HepG2 (cell line): ENCODE measurements around the gene DYRK2. TPM values are rescaled to one million over a fixed set of nuclear protein-coding genes. Genes with fewer than 3 reads are reported as not detected.
A peak's percentile ranks its signal among the peaks of the same experiment; 100 is the strongest.

Experiments
- ARNTL ChIP-seq: sonication (generic); formaldehyde crosslinking; IDR thresholded peaks from 2 replicates; pipeline ENCODE4 v1.4.0; 2020; ENCODE audit warnings: mild to moderate bottlenecking, missing genetic modification reagents
- EEA1 ChIP-seq: sonication (generic); formaldehyde crosslinking; IDR thresholded peaks from 2 replicates; pipeline ENCODE4 v1.5.1; 2020; ENCODE audit warnings: mild to moderate bottlenecking, missing genetic modification reagents, borderline replicate concordance
- FOXJ3 ChIP-seq: sonication (generic); formaldehyde crosslinking; IDR thresholded peaks from 2 replicates; pipeline ENCODE4 v1.4.0; 2020; ENCODE audit warnings: missing genetic modification reagents, mild to moderate bottlenecking, borderline replicate concordance
- GZF1 ChIP-seq: sonication (generic); formaldehyde crosslinking; IDR thresholded peaks from 2 replicates; pipeline ENCODE4 v1.5.1; 2020; ENCODE audit warnings: mild to moderate bottlenecking, missing genetic modification reagents
- HMG20A ChIP-seq: IDR thresholded peaks from 2 replicates; pipeline ENCODE4 v1.6.1; 2016; ENCODE audit warnings: borderline replicate concordance
- IRF2 ChIP-seq: IDR thresholded peaks from 2 replicates; pipeline ENCODE4 v1.6.1; 2018; ENCODE audit warnings: missing genetic modification reagents, missing compliant biosample characterization
- JARID2 ChIP-seq: sonication (generic); formaldehyde crosslinking; IDR thresholded peaks from 2 replicates; pipeline ENCODE4 v1.8.1; 2023; ENCODE audit warnings: missing genetic modification reagents, inconsistent platforms; ENCODE audit not compliant: insufficient replicate concordance
- KDM2A ChIP-seq: sonication (generic); formaldehyde crosslinking; IDR thresholded peaks from 2 replicates; pipeline ENCODE4 v1.4.0; 2020; ENCODE audit warnings: low read depth, missing genetic modification reagents, borderline replicate concordance
- KDM6A ChIP-seq: IDR thresholded peaks from 2 replicates; pipeline ENCODE4 v1.6.1; 2016; ENCODE audit warnings: low read depth
- MYNN ChIP-seq: sonication (generic); formaldehyde crosslinking; IDR thresholded peaks from 2 replicates; pipeline ENCODE4 v1.4.0; 2020; ENCODE audit warnings: mild to moderate bottlenecking, low read depth, missing genetic modification reagents
- NR2F1 ChIP-seq, 2 experiments: fragments of 450-650 bp in 1 of 2; formaldehyde crosslinking in 1 of 2; IDR thresholded peaks; 2 replicates each; pipeline versions ENCODE4 v1.5.0 to v1.6.1; 2016 to 2020; ENCODE audit warnings: mild to moderate bottlenecking in 1 of 2, missing compliant biosample characterization in 1 of 2, missing genetic modification reagents in 1 of 2, moderate library complexity in 1 of 2
- RXRB ChIP-seq: IDR thresholded peaks from 2 replicates; pipeline ENCODE4 v1.6.1; 2016; ENCODE audit warnings: borderline replicate concordance, missing genetic modification reagents, missing compliant biosample characterization
- SNAPC2 ChIP-seq: sonication (generic); formaldehyde crosslinking; IDR thresholded peaks from 2 replicates; pipeline ENCODE4 v1.8.1; 2022; ENCODE audit warnings: mild to moderate bottlenecking, missing genetic modification reagents
- SOX5 ChIP-seq: IDR thresholded peaks from 2 replicates; pipeline ENCODE4 v1.6.1; 2016; ENCODE audit warnings: borderline replicate concordance
- TMF1 ChIP-seq: sonication (generic); formaldehyde crosslinking; IDR thresholded peaks from 2 replicates; pipeline ENCODE4 v1.8.1; 2022; ENCODE audit warnings: low read depth, missing genetic modification reagents
- ZNF263 ChIP-seq: sonication (generic); formaldehyde crosslinking; IDR thresholded peaks from 2 replicates; pipeline ENCODE4 v1.4.0; 2020; ENCODE audit warnings: missing genetic modification reagents
- ZNF33B ChIP-seq: sonication (generic); formaldehyde crosslinking; IDR thresholded peaks from 2 replicates; pipeline ENCODE4 v1.5.1; 2020; ENCODE audit warnings: mild to moderate bottlenecking, missing genetic modification reagents
- ZNF367 ChIP-seq: sonication (generic); formaldehyde crosslinking; IDR thresholded peaks from 2 replicates; pipeline ENCODE4 v1.4.0; 2020; ENCODE audit warnings: missing genetic modification reagents, borderline replicate concordance
- ZNF614 ChIP-seq: IDR thresholded peaks from 2 replicates; pipeline ENCODE4 v1.6.1; 2018; ENCODE audit warnings: missing biosample characterization, missing genetic modification reagents, inconsistent platforms, borderline replicate concordance
- ZNF777 ChIP-seq: sonication (generic); formaldehyde crosslinking; IDR thresholded peaks from 2 replicates; pipeline ENCODE4 v1.4.0; 2020; ENCODE audit warnings: missing genetic modification reagents
- ZNF878 ChIP-seq: sonication (generic); formaldehyde crosslinking; IDR thresholded peaks from 2 replicates; pipeline ENCODE4 v1.8.1; 2023; ENCODE audit warnings: mild to moderate bottlenecking, missing genetic modification reagents, moderate library complexity
- polyA plus RNA-seq, 8 experiments: library from polyadenylated mRNA; depleted of rRNA in 3 of 8; stranded (reverse) in 7 of 8; unstranded in 1 of 8; fragments of >200 nt; fragmentation: Illumina TruSeq in 4 of 8; extraction: Trizol in 4 of 8; gene quantifications; 2 replicates each; pipeline versions ENCODE4 v1.2.1 to v1.2.3, GENCODE V29; 2011 to 2016; ENCODE audit warnings: low read depth in 4 of 8, missing spikeins in 1 of 8, mixed read lengths in 1 of 8; ENCODE audit not compliant: insufficient read depth in 1 of 8
- total RNA-seq, 5 experiments: library from RNA; depleted of rRNA; stranded (reverse); fragments of >200 nt; fragmentation: Illumina TruSeq; extraction: Trizol; gene quantifications; 2 replicates each; pipeline ENCODE4 v1.2.3, GENCODE V29; 2016; ENCODE audit warnings: low read depth in 1 of 5
- TF ChIP-seq, protein P1 (sequence below): sonication (generic); formaldehyde crosslinking; IDR thresholded peaks from 2 replicates; pipeline ENCODE4 v1.4.0; 2020; ENCODE audit warnings: missing genetic modification reagents, borderline replicate concordance
- TF ChIP-seq, protein P2 (sequence below): IDR thresholded peaks from 2 replicates; pipeline ENCODE4 v1.4.0; 2020; ENCODE audit warnings: mild to moderate bottlenecking, missing genetic modification reagents
- TF ChIP-seq, protein P3 (sequence below): sonication (generic); formaldehyde crosslinking; conservative IDR thresholded peaks from 2 replicates; pipeline ENCODE4 v1.5.0; 2020; ENCODE audit warnings: missing genetic modification reagents

DYRK2 gene
- total and polyA plus RNA-seq, 2 of the 13 experiments (the other 11 are each of a cell fraction or from before 2014, with no cell fraction given) = 8.2 to 11.5 TPM

DNA sequence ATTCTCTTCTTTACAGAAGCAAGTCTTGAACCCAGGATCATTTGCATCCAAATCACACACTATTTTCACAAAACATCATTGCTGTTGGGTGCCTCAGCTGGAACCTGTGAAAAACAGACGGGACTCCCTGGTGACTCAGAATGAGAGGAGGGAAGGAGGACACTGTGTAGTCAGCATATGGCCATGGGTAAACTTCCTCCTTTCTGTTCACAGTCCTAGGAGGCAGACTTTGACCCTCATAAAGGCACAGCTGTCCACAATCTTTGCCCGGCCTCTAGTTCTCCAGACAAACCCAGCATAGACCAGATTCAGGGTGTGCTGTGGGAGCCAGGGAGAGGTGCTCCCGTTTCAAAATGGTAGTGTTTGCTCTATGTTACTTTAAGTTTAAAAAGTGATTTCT lies 62.0 kb downstream of the DYRK2 start (continued):
- TF ChIP-seq ZNF614 (CRISPR knock-in tag) = no peak
- TF ChIP-seq FOXJ3 (CRISPR knock-in tag) = no peak
- peak; percentile 41; the same call in 1 of the 2 replicates for TF ChIP-seq RXRB (CRISPR knock-in tag)
- TF ChIP-seq, protein P1, sequence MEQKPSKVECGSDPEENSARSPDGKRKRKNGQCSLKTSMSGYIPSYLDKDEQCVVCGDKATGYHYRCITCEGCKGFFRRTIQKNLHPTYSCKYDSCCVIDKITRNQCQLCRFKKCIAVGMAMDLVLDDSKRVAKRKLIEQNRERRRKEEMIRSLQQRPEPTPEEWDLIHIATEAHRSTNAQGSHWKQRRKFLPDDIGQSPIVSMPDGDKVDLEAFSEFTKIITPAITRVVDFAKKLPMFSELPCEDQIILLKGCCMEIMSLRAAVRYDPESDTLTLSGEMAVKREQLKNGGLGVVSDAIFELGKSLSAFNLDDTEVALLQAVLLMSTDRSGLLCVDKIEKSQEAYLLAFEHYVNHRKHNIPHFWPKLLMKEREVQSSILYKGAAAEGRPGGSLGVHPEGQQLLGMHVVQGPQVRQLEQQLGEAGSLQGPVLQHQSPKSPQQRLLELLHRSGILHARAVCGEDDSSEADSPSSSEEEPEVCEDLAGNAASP (CRISPR knock-in tag) = 0 out of 2 replicates have a peak, but pooled peaks have one; percentile 24
- peak; percentile 54; the same call in 1 of the 2 replicates for TF ChIP-seq ZNF878 (CRISPR knock-in tag)
- no peak for TF ChIP-seq GZF1
- no peak for TF ChIP-seq ZNF33B (CRISPR knock-in tag)
- no peak for TF ChIP-seq EEA1
- no peak for TF ChIP-seq SNAPC2 (CRISPR knock-in tag)
- TF ChIP-seq ARNTL (CRISPR knock-in tag) = no peak
- TF ChIP-seq, protein P2, sequence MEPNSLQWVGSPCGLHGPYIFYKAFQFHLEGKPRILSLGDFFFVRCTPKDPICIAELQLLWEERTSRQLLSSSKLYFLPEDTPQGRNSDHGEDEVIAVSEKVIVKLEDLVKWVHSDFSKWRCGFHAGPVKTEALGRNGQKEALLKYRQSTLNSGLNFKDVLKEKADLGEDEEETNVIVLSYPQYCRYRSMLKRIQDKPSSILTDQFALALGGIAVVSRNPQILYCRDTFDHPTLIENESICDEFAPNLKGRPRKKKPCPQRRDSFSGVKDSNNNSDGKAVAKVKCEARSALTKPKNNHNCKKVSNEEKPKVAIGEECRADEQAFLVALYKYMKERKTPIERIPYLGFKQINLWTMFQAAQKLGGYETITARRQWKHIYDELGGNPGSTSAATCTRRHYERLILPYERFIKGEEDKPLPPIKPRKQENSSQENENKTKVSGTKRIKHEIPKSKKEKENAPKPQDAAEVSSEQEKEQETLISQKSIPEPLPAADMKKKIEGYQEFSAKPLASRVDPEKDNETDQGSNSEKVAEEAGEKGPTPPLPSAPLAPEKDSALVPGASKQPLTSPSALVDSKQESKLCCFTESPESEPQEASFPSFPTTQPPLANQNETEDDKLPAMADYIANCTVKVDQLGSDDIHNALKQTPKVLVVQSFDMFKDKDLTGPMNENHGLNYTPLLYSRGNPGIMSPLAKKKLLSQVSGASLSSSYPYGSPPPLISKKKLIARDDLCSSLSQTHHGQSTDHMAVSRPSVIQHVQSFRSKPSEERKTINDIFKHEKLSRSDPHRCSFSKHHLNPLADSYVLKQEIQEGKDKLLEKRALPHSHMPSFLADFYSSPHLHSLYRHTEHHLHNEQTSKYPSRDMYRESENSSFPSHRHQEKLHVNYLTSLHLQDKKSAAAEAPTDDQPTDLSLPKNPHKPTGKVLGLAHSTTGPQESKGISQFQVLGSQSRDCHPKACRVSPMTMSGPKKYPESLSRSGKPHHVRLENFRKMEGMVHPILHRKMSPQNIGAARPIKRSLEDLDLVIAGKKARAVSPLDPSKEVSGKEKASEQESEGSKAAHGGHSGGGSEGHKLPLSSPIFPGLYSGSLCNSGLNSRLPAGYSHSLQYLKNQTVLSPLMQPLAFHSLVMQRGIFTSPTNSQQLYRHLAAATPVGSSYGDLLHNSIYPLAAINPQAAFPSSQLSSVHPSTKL (CRISPR knock-in tag) = peak; percentile 71
- peak; percentile 67; the same call in 1 of the 2 replicates for TF ChIP-seq HMG20A
- no peak for TF ChIP-seq TMF1 (CRISPR knock-in tag)
- TF ChIP-seq KDM6A (CRISPR knock-in tag) = no peak
- TF ChIP-seq KDM2A = 0 out of 2 replicates have a peak, but pooled peaks have one; percentile 25
- peak; percentile 53; the same call in 1 of the 2 replicates for TF ChIP-seq SOX5 (CRISPR knock-in tag)
- 0 out of 2 replicates have a peak, but pooled peaks have one; percentile 21 for TF ChIP-seq ZNF777 (CRISPR knock-in tag)
- TF ChIP-seq MYNN (CRISPR knock-in tag) = no peak
- 0 out of 2 replicates have a peak, but pooled peaks have one; percentile 23 for TF ChIP-seq IRF2
- TF ChIP-seq, protein P3, sequence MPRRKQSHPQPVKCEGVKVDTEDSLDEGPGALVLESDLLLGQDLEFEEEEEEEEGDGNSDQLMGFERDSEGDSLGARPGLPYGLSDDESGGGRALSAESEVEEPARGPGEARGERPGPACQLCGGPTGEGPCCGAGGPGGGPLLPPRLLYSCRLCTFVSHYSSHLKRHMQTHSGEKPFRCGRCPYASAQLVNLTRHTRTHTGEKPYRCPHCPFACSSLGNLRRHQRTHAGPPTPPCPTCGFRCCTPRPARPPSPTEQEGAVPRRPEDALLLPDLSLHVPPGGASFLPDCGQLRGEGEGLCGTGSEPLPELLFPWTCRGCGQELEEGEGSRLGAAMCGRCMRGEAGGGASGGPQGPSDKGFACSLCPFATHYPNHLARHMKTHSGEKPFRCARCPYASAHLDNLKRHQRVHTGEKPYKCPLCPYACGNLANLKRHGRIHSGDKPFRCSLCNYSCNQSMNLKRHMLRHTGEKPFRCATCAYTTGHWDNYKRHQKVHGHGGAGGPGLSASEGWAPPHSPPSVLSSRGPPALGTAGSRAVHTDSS (CRISPR knock-in tag) = no peak
- TF ChIP-seq ZNF263 (CRISPR knock-in tag) = peak; percentile 94
- no peak for TF ChIP-seq JARID2 (CRISPR knock-in tag)
- no peak for TF ChIP-seq ZNF367 (CRISPR knock-in tag)
- no peak for TF ChIP-seq NR2F1 (CRISPR knock-in tag; IDR thresholded peaks at IDR 0.05)
